ENCODE data around the gene CRYBG2. TPM values are rescaled to one million over a fixed set of nuclear protein-coding genes. Genes with fewer than 3 reads are reported as not detected.
A peak's percentile ranks its signal among the peaks of the same experiment; 100 is the strongest.

The CRYBG2 gene
- polyA plus RNA-seq, 1 donor from 2014 or later: 3.1 TPM

DNA sequence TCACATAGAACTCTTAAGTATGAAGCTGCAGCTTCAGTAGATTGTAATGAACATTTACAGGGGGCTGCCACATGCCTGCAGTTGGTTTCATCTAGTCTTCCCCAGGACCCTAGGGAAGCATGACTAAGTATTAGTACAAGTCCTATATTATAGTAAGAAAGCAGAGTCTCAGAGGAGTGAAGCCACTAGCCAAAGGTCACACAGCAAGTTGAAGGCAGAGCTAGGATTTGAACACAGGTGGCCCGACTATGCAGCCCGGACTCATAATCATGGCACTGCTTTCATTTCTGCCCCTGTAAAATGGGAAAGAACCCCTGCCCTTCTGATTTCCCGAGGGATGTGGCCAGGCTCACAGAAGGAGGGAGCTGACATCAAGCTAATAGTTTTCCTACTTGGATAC lies 8.4 kb upstream of the CRYBG2 start:
- H3K4me1 Mint-ChIP-seq: peaks cover 11 to 20% (median 11%) of the 10 kb centered on the region in 3 donors
- H3K27ac Mint-ChIP-seq: peak overlapping the region in 1 of 3 donors; percentile 32
- H3K27me3 Mint-ChIP-seq: peaks cover 31% of the 10 kb centered on the region

GRCh38 chr1:26361605-26362122 lies 7.7 kb upstream of the CRYBG2 start:
- H3K27me3 Mint-ChIP-seq: peaks cover 33% of the 10 kb centered on the region
- H3K4me1 Mint-ChIP-seq: peaks cover 11 to 17% (median 11%) of the 10 kb centered on the region in 3 donors
- peak overlapping the region in 3 of 4 donors; percentile 45 to 92 (median 52) for H3K4me3 Mint-ChIP-seq
- H3K9me3 Mint-ChIP-seq: no peaks in the 10 kb centered on the region
- peak overlapping the region in 2 of 3 donors; percentile 3 to 32 for H3K27ac Mint-ChIP-seq
- peaks cover 2% of the 10 kb centered on the region for H3K36me3 Mint-ChIP-seq

More for the DNA sequence above, 8.4 kb upstream of the CRYBG2 start:
- peak overlapping the region in 2 of 4 donors; percentile 45 to 52 for H3K4me3 Mint-ChIP-seq
- H3K9me3 Mint-ChIP-seq: no peaks in the 10 kb centered on the region
- H3K36me3 Mint-ChIP-seq: peaks cover 2% of the 10 kb centered on the region

DNA sequence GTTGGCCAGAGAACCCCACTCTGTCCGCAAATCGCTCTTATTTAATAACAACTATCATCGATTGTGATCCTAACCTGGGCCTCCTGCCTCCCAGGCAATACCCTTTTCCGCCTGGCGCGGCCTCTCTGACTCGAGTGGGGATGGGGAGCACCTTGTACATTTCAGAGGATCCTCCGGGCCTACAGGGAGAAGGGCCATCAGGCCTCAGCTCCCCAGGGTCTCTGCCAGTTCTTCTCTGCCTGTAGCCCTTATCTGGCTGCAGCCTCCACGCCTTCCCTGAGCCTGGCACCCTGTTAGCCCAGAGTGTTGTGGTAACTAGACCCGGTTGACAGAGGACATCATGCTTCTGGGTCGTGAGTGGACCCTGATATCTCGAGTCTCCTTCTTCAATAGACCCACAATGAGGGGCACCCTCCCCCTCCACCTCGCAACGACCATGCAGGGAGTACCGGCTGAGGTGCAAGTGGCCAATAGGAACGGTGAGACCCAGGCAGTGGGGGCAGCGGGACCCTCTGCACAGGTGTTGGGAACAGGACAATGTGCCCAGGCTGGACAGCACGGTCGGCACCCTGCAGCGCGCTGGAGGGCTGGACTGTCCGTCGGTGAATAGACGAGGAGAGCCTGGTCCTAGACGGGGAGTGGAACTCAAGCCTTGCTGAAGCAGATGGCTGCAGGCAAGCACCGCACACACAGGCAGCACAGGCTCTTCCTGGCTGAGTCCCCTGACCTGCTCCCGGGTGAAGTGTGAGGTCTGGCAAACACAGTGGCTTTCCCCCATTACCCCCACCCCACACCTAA lies 7.1 kb upstream of the CRYBG2 start:
- Mint-ChIP-seq H3K36me3 (no peaks in the 10 kb centered on the region), H3K27me3 (peaks cover 33% of the 10 kb centered on the region), H3K4me3 (peak overlapping the region; percentile 45 to 92 (median 81)), H3K9me3 (no peaks in the 10 kb centered on the region), H3K4me1 (peaks cover 11 to 17% (median 11%) of the 10 kb centered on the region in 3 donors), H3K27ac (peak overlapping the region in 2 of 3 donors; percentile 3 to 32)

DNA sequence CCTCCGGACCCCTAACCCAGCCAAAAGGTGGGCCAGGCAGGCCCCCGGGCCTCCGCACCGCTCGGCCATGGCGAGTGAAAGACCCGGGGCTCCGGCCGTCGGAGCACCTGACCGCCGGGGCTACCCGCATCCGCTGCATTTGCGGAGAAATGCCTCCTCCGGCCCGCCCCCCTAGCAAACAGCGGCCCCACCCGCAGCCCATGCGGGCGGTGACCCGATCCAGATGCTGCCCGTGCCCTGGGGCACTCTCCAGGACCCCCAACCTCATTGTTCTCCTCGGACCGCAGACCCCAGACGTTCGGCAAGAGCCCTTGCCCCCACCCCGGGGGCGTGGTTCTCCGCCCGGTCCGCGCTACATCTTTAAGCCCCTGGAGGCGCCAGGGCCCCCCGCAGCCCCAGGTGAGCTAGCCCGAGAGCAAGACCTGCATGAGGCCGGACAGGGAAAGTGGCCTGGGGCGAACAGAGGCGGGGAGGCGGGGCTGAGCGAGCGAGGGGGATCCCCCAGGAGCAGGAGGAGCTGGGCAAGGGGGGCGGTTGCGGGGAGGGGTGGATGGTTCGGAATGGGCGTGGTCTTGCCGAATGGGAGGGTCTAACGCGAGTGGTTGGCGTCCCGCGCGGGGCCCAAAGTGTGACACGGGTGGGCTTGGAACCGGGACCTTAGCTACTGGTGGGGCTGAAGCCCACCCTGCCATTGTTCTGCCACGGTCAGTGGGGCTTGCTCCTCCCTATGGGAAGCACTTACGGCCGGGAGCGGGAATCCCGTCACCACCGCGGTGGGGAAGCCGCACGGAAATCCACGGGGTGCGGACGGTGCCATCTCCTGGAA lies 6.3 kb upstream of the CRYBG2 start:
- no peaks in the 10 kb centered on the region for H3K9me3 Mint-ChIP-seq
- peaks cover 32% of the 10 kb centered on the region for H3K27me3 Mint-ChIP-seq
- no peaks in the 10 kb centered on the region for H3K36me3 Mint-ChIP-seq
- peak overlapping the region; percentile 45 to 92 (median 81) for H3K4me3 Mint-ChIP-seq
- H3K4me1 Mint-ChIP-seq: peaks cover 11 to 17% (median 11%) of the 10 kb centered on the region in 3 donors
- no peak overlapping the region for H3K27ac Mint-ChIP-seq

DNA sequence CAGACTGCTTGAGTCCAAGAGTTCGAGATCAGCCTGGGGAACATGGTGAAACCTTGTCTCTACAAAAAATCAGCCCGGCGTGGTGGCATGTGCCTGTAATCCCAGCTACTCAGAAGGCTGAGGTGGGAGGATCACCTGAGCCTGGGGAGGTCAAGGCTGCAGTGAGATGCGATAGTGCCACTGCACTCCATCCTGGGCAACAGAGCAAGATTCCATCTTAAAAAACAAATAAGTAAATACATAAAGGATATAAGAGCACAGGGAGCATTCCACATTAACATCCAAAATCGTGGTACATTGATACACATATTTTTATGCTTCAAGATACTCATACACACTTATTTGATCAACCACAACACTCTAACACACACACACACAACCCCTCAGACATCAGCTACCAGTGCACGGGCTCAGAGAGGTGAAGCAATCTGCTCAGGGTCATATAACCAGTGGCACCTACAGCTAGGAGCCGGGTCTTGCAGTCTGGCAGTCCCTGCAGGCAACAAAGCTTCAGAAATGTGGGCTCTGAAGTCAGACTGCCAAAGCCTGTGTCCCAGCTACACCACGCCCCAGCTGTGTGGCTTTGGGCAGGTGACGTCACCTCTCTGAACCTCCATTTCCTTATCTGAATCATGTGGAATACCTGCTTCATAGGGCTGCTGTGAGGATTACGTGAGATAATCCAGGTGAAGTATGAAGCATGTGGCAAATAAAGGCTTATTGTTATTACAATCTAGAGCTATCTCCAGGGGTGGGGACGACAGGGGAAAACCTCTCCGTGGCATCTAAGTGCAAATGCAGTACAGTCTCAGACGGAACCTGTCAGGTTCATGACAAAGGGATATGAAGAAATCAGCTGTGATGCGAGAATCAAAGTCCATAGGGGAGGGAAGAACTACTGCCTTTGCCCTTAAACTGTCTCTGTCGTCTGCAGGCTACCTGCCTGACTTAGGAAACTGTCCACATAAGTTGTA lies 4.8 kb upstream of the CRYBG2 start:
- H3K27ac Mint-ChIP-seq: peak overlapping the region in 1 of 3 donors; percentile 9
- H3K36me3 Mint-ChIP-seq: no peaks in the 10 kb centered on the region
- H3K4me1 Mint-ChIP-seq: peaks cover 8 to 14% (median 8%) of the 10 kb centered on the region in 3 donors
- peaks cover 24% of the 10 kb centered on the region for H3K27me3 Mint-ChIP-seq
- peak overlapping the region in 1 of 4 donors; percentile 2 for H3K4me3 Mint-ChIP-seq
- no peaks in the 10 kb centered on the region for H3K9me3 Mint-ChIP-seq

DNA sequence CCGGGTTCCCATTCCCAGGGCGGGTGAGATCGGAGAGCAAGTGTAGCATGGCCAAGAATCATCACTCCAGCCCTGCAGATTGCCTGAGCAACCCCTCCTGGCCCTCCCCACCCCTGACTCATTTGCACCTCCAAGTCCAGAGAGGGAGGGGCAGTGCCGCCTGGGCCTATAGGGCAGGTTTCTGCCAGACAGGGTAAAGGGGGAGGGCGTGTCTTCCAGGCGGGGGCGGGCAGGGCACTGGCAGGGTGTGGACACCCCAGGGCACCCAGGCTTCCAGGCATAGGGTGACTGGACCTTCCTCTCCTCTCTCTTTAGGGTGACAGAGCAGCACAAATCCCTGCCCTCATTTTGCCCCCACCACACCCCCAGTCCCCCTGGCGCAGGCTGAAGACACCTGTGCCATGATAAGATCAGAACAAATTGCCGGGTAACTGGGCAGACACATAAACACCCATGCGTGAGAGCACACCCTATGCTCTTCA lies 3.2 kb upstream of the CRYBG2 start:
- Mint-ChIP-seq H3K27ac (no peak overlapping the region), H3K36me3 (no peaks in the 10 kb centered on the region), H3K4me1 (peaks cover 3 to 13% (median 7%) of the 10 kb centered on the region in 3 donors), H3K9me3 (no peaks in the 10 kb centered on the region), H3K27me3 (peaks cover 19% of the 10 kb centered on the region), H3K4me3 (no peak overlapping the region)

GRCh38 chr1:26356106-26356505 lies 2.2 kb upstream of the CRYBG2 start:
- Mint-ChIP-seq H3K27me3 (peaks cover 13% of the 10 kb centered on the region), H3K4me1 (peaks cover 0 to 9% (median 7%) of the 10 kb centered on the region in 3 donors), H3K4me3 (no peak overlapping the region), H3K9me3 (no peaks in the 10 kb centered on the region), H3K27ac (no peak overlapping the region), H3K36me3 (no peaks in the 10 kb centered on the region)

- no peaks in the 10 kb centered on the region for H3K36me3 Mint-ChIP-seq
- no peak overlapping the region for H3K4me3 Mint-ChIP-seq
- peaks cover 0 to 5% (median 4%) of the 10 kb centered on the region in 3 donors for H3K4me1 Mint-ChIP-seq
These were observed 1.0 kb upstream of the CRYBG2 start for GRCh38 chr1:26354972-26355371.

GRCh38 chr1:26353210-26353859 lies 595 bp downstream of the CRYBG2 start:
- Mint-ChIP-seq H3K27ac (no peak overlapping the region), H3K4me3 (no peak overlapping the region), H3K36me3 (no peaks in the 10 kb centered on the region), H3K27me3 (peaks cover 2% of the 10 kb centered on the region), H3K9me3 (no peaks in the 10 kb centered on the region), H3K4me1 (peaks cover 0 to 2% (median 0%) of the 10 kb centered on the region in 3 donors)

More at GRCh38 chr1:26354972-26355371, 1.0 kb upstream of the CRYBG2 start:
- Mint-ChIP-seq H3K27ac (no peak overlapping the region), H3K9me3 (no peaks in the 10 kb centered on the region), H3K27me3 (peaks cover 2% of the 10 kb centered on the region)

DNA sequence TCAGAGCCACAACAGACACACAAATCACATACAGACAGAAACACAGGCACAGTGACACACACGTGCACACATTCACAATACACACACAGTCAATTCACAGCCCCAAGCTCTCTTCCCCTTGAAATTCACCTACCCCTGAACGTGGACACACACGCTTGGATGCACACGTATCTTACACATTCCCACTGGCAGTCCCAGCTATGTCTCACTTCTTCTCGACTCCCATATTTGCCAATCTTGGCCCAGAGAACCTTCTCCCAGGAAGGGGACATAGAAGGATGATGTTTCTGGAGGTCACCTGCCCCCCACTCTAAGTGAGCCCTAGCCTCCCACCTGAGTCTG lies 1.6 kb downstream of the CRYBG2 start:
- Mint-ChIP-seq H3K9me3 (no peaks in the 10 kb centered on the region), H3K27me3 (peaks cover 2% of the 10 kb centered on the region), H3K4me3 (no peak overlapping the region), H3K36me3 (no peaks in the 10 kb centered on the region), H3K27ac (no peak overlapping the region), H3K4me1 (no peaks in the 10 kb centered on the region)

DNA sequence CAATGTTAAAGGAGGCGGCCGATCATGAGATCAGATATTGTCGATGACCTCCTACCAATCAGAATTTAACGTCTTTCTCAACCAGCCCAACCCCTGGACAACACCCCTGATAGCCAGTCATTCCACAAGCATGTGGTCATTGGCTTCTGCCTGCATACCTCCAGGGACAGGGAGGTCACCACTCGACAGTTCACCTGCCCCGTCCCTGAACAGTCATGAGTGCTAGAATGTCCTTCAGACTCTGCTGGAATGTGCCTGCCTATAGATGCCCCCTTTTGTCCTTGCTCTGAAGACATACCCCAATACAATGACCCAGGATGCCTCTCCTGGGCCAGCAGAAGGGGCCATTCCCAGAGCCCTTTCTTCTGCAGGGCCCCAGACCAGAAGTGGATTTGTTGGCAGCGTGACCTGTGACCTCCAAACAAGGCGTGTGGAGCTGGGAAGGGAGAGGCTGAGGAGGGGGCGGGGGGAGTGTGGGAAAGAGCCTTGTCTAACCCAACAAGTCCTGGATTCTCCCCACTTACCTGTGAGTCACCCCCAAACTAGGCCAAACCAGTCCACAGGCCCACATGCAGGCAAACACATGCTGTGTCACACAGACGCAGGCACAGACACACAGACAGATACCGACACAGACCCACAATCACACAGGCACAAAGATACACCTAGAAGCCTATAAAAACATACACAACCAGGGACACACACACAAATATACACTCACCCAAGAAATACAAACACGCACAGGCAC lies 2.2 kb downstream of the CRYBG2 start:
- no peaks in the 10 kb centered on the region for H3K9me3 Mint-ChIP-seq

DNA sequence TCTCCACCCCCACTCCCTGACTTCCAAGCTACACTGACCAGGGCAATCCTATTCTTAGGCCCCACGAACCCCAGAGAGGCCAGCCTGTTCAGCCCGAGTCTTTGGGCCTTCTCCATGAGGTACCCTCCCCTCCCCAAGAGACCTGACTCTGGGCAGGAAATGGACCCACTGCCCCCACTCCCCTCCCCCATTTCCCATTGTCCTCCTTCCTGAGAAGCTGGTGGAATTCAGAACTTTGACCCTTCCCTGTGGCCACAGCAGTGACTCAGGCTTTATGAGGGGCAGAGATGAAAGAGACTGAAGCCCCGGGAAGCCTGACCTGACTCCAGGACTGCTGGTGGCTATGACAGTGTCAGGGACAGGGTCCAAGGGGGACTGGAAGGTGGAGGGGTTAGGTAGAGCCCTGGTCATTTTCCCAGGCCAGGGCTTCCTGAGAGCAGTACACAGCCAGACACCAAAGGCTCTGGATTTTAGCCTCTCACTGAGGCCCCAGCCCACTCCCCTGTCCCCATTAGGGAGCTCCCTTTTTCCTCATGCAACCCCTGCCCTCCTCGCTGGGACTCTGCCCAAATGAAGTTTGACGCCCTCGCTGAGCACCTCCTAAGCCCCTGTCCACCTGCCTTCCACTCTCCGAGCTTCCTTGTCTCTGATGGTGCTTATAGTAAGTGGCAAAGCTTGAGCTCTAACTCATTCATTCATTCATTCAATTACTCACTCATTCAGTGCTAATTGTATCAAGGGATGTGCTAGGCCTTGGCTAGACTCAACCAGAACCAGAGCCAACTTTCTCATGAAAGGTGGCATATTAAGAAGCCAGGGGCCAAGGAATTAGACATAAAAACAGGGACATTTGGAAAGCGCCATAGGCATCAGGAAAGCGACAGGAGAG lies 3.0 kb downstream of the CRYBG2 start:
- Mint-ChIP-seq H3K9me3 (no peaks in the 10 kb centered on the region), H3K4me3 (no peak overlapping the region)

More for the DNA sequence above, 2.2 kb downstream of the CRYBG2 start:
- H3K27ac Mint-ChIP-seq: no peak overlapping the region
- no peaks in the 10 kb centered on the region for H3K36me3 Mint-ChIP-seq
- H3K27me3 Mint-ChIP-seq: no peaks in the 10 kb centered on the region
- no peak overlapping the region for H3K4me3 Mint-ChIP-seq
- H3K4me1 Mint-ChIP-seq: no peaks in the 10 kb centered on the region

More for the DNA sequence above, 3.0 kb downstream of the CRYBG2 start:
- H3K36me3 Mint-ChIP-seq: no peaks in the 10 kb centered on the region
- peaks cover 0 to 1% (median 1%) of the 10 kb centered on the region in 3 donors for H3K4me1 Mint-ChIP-seq
- no peaks in the 10 kb centered on the region for H3K27me3 Mint-ChIP-seq
- no peak overlapping the region for H3K27ac Mint-ChIP-seq

All from IgD-negative memory B cell (primary cell).